Left lung (tissue), 10 donors: ENCODE data around the gene MEOX1. TPM values are rescaled to one million over a fixed set of nuclear protein-coding genes. Genes with fewer than 3 reads are reported as not detected.

Experiments used
- ATAC-seq: fragments of 200-7000 bp; cut with Tn5 transposase; one replicate; pipeline ENCODE4 v1.9.1; 2020; ENCODE audit warnings: moderate library complexity
- DNase-seq, 4 donors: peaks; one replicate each; pipeline ENCODE4 v3.0.0-alpha.2; 2013 to 2020
- H3K27ac ChIP-seq, 2 donors: fragments of 200-600 bp; sonication (generic) in 1 of 2; one replicate each; pipeline versions ENCODE4 v1.5.0 to v1.8.0; 2020 to 2021
- H3K27me3 ChIP-seq, 2 donors: fragments of 200-600 bp; sonication (generic) in 1 of 2; one replicate each; pipeline versions ENCODE4 v1.5.0 to v1.8.0; 2020 to 2021
- H3K36me3 ChIP-seq, 2 donors: fragments of 200-600 bp; sonication (generic) in 1 of 2; one replicate each; pipeline versions ENCODE4 v1.5.0 to v1.8.0; 2020 to 2021
- H3K4me1 ChIP-seq, 2 donors: fragments of 200-600 bp; one replicate each; pipeline ENCODE4 v1.8.0; 2021
- H3K4me3 ChIP-seq, 2 donors: fragments of 200-600 bp; sonication (generic) in 1 of 2; one replicate each; pipeline versions ENCODE4 v1.5.0 to v1.8.0; 2020 to 2021; ENCODE audit warnings: mild to moderate bottlenecking in 1 of 2
- H3K9me3 ChIP-seq, 2 donors: fragments of 200-600 bp; sonication (generic) in 1 of 2; one replicate each; pipeline versions ENCODE4 v1.5.0 to v1.8.0; 2020 to 2021
- intact Hi-C, 2 donors: fragments of 100-400 bp; cut with DNase I; formaldehyde crosslinking; loops; one replicate each; pipeline versions ENCODE4 v1.11.2 to v1.14.2; 2022
- polyA plus RNA-seq, 6 donors: library from polyadenylated mRNA; unstranded; fragments of 120-200 nt; gene quantifications; one replicate each; pipeline ENCODE4 v1.2.1, GENCODE V29; 2013; ENCODE audit not compliant: insufficient read length in 6 of 6
- total RNA-seq, 2 donors: library from RNA; stranded (reverse); fragmentation: NEBNext Ultra II Directional; extraction: Animal tissue kit (Norgen Biotek cat#: 25700); gene quantifications; one replicate each; pipeline ENCODE4 v1.2.1, GENCODE V29; 2021
- TF ChIP-seq, protein P1 (sequence below), 2 donors: fragments of 200-600 bp; sonication (generic) in 1 of 2; IDR thresholded peaks; one replicate each; pipeline versions ENCODE4 v1.5.0 to v1.8.0; 2021; ENCODE audit warnings: antibody characterized with exemption in 2 of 2
- donor health status: DM: no; HTN: yes; CAD: no.
- donor health status: DM: no; HTN: no; CAD: no.

MEOX1 gene
- total and polyA plus RNA-seq, 8 donors = 0.29 to 1.5 (median 0.36) TPM

GRCh38 chr17:43703630-43704029 lies 41.9 kb upstream of the MEOX1 start:
- no peak for ATAC-seq
- Histone ChIP-seq H3K4me3 (no peak overlapping the region), H3K9me3 (no peaks in the 10 kb centered on the region), H3K4me1 (peaks cover 0 to 3% of the 10 kb centered on the region in 2 donors), H3K27ac (no peak overlapping the region), H3K36me3 (no peaks in the 10 kb centered on the region), H3K27me3 (peaks cover 0 to 19% of the 10 kb centered on the region in 2 donors)
- peak in 1 of 4 donors; percentile 20 for DNase-seq
- TF ChIP-seq, protein P1, sequence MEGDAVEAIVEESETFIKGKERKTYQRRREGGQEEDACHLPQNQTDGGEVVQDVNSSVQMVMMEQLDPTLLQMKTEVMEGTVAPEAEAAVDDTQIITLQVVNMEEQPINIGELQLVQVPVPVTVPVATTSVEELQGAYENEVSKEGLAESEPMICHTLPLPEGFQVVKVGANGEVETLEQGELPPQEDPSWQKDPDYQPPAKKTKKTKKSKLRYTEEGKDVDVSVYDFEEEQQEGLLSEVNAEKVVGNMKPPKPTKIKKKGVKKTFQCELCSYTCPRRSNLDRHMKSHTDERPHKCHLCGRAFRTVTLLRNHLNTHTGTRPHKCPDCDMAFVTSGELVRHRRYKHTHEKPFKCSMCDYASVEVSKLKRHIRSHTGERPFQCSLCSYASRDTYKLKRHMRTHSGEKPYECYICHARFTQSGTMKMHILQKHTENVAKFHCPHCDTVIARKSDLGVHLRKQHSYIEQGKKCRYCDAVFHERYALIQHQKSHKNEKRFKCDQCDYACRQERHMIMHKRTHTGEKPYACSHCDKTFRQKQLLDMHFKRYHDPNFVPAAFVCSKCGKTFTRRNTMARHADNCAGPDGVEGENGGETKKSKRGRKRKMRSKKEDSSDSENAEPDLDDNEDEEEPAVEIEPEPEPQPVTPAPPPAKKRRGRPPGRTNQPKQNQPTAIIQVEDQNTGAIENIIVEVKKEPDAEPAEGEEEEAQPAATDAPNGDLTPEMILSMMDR (IDR thresholded peaks at IDR 0.05) = no peak
- intact Hi-C loops = no loop called here

- intact Hi-C loops = no loop called here
- Histone ChIP-seq H3K36me3 (no peaks in the 10 kb centered on the region), H3K4me1 (peaks cover 0 to 3% of the 10 kb centered on the region in 2 donors), H3K4me3 (no peak overlapping the region), H3K27me3 (peaks cover 0 to 19% of the 10 kb centered on the region in 2 donors), H3K27ac (no peak overlapping the region), H3K9me3 (no peaks in the 10 kb centered on the region)
- DNase-seq (peak in 1 of 4 donors; percentile 1), ATAC-seq (no peak)
- TF ChIP-seq, protein P1 (IDR thresholded peaks at IDR 0.05) = no peak
Measured at GRCh38 chr17:43702637-43703036, 40.9 kb upstream of the MEOX1 start.

DNA sequence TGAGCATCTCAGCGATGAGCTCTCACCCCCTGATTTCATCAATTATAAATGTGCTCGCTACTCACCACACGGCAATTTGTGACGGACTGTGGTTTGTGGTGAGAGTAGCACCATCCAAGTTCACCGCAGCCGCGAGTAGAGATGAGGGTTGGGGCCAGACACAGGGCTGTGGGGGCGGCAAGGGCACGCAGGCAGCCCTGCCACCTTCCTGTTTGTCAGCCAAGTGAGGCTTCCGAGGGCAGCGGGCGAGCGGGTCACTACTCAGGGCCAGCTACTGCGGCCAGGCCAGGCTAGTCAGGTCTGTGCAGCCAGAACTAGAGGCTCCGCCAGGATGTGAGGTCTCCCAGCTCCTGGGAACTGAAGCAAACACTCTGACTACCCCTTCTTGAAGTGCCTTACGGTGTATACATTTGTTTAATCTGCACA lies 39.6 kb upstream of the MEOX1 start:
- Histone ChIP-seq H3K27me3 (peaks cover 0 to 15% of the 10 kb centered on the region in 2 donors), H3K36me3 (no peaks in the 10 kb centered on the region), H3K27ac (no peak overlapping the region), H3K4me3 (no peak overlapping the region), H3K4me1 (peaks cover 5 to 6% of the 10 kb centered on the region in 2 donors), H3K9me3 (no peaks in the 10 kb centered on the region)
- ATAC-seq (peak; percentile 42), DNase-seq (peak in 1 of 4 donors; percentile 78)
- intact Hi-C loops = no loop called here
- TF ChIP-seq, protein P1 (IDR thresholded peaks at IDR 0.05) = no peak

DNA sequence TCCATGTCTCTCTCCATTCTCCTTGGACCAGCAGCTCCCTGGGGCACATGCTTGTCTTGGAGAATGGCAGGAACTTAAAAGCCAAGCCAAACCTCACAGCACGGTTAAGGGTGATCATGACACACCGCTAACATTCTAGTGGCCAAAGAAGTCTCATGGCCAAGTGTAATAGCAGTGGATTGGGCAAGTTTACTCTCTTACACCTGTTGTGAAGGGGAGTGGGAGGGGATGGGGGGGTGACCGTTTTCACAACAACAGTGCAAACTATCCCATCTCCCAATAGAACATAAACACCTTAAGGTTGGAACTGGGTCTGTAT lies 37.7 kb upstream of the MEOX1 start:
- TF ChIP-seq, protein P1 (IDR thresholded peaks at IDR 0.05) = no peak
- ATAC-seq (no peak), DNase-seq (no peak)
- H3K36me3 ChIP-seq = no peaks in the 10 kb centered on the region
- H3K4me3 ChIP-seq = no peak overlapping the region
- H3K9me3 ChIP-seq = no peaks in the 10 kb centered on the region
- H3K4me1 ChIP-seq = peaks cover 11 to 13% of the 10 kb centered on the region in 2 donors
- intact Hi-C loops = loop anchor here in 1 of 2 donors (5.0 kb wide), 1 partner anchor 63 kb away; no protein-coding TSS in a partner anchor
- H3K27me3 ChIP-seq = peaks cover 0 to 15% of the 10 kb centered on the region in 2 donors
- no peak overlapping the region for H3K27ac ChIP-seq

DNA sequence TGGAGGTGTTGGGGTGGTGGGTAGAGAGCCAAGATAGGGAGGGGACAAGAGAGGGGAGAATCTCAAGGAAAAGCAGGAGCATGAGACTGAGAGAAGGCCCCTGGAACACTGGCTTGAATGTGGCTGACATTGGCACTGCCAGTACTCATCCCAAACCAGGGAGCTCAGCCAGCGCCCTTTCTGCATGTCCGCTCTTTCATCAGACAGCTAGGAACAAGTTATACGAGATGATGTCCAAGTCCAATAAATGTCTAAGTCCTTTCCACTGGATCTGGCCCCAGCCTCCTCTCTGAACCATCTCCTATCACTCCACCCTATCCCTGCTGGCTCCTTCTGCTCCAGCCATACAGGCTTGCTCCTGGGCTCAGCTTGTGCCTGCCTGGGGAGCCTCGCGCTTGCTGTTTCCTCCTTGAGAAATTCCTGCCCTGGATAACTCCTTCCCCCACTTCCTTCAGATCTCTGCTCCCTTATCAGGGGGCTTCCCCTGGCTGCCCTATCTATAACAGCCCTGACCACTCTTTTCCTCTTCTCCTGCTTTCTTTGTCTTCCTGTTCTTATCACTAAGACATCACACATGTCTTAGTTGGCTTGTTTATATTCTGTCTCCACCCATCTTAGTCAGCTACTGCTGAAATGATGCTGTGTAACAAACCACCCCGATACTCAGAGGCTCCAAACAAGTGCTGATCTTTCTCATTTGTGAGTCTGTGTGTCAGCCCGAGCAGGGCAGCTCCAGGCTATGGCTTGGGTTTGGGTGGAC lies 37.1 kb upstream of the MEOX1 start:
- H3K4me1 ChIP-seq = peaks cover 11 to 13% of the 10 kb centered on the region in 2 donors
- intact Hi-C loops = loop anchor here in 1 of 2 donors (5.0 kb wide), 1 partner anchor 63 kb away; no protein-coding TSS in a partner anchor
- ATAC-seq (no peak), DNase-seq (peak in 1 of 4 donors; percentile 41)
- H3K27ac ChIP-seq = no peak overlapping the region
- H3K36me3 ChIP-seq = no peaks in the 10 kb centered on the region
- TF ChIP-seq, protein P1 (IDR thresholded peaks at IDR 0.05) = no peak
- H3K4me3 ChIP-seq = no peak overlapping the region
- peaks cover 0 to 15% of the 10 kb centered on the region in 2 donors for H3K27me3 ChIP-seq
- H3K9me3 ChIP-seq = no peaks in the 10 kb centered on the region
